A172 (cell line): ENCODE data around the gene CRYZL1. TPM values are rescaled to one million over a fixed set of nuclear protein-coding genes. Genes with fewer than 3 reads are reported as not detected.
"Not testable (repeated sequence)": the region's sequence is repeated elsewhere in the genome, so short reads cannot be mapped to it uniquely, and the experiment has no call there.

Experiments
- DNase-seq: peaks from one replicate; pipeline ENCODE4 v3.0.0-alpha.2; 2015; ENCODE audit warnings: low spot score
- total RNA-seq: library from RNA; depleted of rRNA; stranded (reverse); fragments of >200 nt; shearing (Covaris generic); gene quantifications from 2 replicates; pipeline ENCODE4 v1.2.3, GENCODE V29; 2014; rRNA removed

CRYZL1 gene
- 25.0 and 40.6 TPM in 2 replicates for total RNA-seq

DNA sequence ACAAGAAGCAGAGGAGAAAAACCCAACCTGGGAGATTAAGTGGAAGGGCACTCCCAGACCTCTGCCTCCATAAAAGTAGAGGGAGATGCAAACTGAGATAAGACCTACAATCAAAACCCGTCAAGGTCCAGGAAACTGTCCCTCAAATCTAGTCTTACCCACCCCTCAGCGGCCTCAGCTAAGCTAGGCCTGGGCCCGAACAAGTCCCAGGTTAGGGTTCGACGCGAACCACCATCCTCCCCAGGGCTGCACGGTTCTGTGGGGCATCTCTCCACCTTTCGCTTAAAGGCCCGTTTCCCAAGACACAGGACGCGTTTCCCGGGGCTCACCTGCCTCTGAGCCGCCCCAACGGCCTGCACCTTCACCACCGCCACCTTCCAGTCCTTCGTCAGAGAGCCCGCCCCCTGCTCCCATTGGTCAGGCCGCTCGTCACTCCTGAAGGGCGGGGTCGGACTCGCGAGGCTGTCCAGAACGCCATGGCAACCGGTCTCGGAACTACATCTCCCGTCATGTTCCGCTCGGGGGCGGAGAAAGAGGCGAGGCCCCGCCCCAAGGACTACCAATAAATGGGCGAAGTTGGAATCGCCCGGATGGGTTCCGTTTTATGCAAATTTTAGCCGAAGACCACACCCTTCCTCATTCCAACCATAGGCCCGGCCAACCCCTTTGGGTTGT, at the start of gene CRYZL1:
Gene CRYZL1, minus strand, starts transcription at position 390 of the 675 bp plus-strand sequence. CDS start 10,190 bp downstream, outside the sequence.
- DNase-seq: peak; percentile 100

DNA sequence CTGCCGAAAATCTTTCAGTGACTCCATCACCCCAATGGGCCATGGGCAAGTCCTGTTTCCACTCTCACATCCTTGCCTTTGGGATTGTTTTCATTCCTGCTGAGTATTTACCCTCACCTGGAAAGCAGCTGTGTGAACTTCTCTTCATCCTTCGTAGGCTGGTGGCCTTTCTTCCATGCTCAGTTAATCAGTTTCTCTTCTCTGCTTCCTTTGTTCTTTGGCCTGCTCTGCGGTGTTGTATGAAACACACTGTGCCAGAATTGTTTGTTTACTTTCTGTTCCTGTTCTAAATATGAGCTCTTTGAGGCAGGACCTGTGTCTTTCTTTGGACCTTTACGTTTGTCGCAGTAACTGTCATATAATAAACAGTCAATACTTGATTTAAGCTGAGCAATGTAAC, 49.3 kb upstream of the CRYZL1 start:
- no peak for DNase-seq

DNA sequence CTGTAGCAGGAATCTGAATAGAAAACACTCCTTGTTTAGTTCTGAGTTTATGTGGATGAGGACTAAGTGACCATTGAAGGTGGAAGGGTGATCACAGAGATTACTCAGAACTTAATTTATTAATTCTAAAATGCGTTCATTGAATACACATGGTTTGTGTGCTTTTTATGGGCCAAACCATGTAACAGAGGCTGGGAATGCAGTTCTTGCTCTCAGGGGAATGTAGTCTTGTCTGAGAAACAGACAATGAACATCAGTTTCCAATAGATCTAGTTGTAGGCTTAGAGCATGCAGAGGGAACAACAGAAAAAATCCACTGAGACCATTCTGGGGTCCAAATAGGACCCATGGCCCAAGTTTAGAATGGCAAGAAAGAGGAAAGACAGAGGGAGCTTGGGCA, 46.8 kb upstream of the CRYZL1 start:
- no peak for DNase-seq

DNA sequence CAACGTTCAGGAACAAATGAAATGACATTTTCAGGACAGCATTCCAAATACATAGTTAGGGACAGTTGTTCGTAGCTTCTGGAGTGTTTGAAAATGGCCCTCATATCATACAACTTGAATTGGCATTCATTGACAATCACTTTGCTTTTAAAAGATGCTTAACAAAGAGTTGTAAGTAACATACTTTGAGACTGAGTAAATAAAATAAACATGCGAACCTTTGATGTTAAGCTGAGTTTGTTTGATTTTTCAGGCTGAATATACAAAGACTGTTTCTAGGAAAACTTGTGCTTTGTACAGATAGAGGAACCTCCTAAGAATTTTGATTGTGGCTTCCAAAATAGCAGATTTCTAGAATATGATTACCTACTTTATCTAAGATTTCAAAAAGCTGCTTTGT, 46.1 kb upstream of the CRYZL1 start:
- no peak for DNase-seq

DNA sequence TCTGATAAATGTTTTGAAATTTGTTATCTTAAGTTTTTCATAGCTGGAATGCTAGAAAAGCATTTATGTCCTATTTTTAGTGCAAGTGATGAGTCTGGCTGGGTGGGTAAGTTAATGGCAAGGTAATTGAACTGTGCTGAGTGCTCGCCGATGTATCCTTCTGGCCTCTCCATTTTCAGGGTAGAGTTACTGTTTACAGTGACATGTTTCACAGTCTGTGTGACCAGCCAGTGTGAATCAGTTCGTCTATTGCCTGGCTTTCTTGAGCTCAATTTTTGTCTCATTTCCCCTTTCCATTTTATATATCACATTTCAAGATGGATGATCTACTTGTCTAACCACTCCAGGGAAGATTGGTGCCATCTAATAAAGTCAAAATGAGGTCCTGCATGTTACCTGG, 44.8 kb upstream of the CRYZL1 start:
- no peak for DNase-seq

DNA sequence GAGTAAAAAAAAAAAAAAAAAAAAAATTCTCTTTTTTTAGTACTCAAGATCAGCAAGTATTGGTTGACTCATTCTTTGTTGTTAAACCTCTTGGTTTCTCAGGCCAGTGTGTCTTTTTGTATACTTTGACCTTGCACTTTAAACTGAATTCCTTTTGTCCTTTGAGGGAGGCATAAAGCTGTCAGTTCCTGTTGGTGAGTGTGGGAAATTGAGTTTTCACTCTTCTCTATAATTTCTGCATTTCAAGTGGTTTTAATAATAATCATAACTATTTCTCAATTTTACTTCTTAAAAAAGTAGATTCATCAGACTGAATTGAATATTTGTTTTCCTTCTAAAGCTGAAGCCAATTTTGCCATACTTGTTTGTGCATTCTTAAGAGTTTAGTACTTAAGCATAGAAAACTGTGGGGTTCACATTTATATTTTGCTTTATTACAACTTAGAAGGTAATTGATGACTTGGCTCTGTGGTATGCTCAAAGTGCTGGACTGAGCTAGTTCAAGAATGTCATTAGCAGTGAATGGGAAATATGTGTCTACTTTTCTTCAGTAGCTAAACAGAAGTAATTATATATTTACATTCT, 44.2 kb upstream of the CRYZL1 start:
- peak; percentile 70 for DNase-seq

DNA sequence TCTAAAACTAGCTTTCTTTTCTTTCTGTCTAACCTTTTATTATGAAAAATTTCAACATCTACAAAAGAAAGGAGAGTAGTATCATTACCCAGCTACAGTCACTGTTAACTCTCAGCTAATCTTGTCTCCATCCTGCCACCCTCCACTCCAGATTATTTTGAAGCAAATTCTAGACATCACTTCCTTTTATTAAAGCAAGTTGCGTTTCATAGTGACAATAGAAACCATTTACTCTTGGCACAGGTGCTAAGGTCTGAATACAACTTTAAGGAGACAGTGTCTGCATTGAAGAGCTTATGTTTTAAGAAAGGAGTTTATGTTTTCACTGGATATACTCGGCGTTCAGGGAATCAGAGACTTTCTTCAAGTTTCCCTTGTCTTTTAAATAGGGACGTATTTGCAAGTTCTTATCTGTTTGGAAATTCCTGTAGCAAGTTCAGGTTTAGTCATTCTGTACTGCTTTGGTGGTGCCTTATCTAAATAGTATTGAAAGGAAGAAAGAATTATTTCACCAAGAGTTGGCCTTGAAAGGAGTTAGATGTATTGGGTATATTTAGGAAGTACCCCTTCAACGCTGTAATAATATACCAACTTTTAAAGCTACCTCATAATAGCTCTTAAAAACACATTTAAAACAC, 43.5 kb upstream of the CRYZL1 start:
- no peak for DNase-seq

DNA sequence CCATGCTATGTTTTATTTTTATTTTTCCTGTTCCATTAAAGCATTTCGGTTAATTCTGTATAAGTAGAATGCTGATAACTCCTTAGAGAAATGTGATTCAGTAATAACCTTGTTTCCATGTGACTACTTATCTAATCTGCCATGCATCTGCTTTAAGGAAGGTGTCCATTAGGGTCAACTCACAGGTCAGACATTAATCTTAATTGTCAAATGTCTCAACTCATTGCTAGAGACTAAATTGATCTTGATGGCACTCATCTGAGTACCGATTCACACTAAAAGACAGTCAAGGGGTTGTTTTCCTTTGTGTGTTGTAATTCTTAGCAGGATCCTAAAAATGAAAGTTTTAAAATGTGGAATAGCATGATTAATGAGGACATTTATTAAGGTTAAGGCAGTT, 42.5 kb upstream of the CRYZL1 start:
- DNase-seq: no peak

DNA sequence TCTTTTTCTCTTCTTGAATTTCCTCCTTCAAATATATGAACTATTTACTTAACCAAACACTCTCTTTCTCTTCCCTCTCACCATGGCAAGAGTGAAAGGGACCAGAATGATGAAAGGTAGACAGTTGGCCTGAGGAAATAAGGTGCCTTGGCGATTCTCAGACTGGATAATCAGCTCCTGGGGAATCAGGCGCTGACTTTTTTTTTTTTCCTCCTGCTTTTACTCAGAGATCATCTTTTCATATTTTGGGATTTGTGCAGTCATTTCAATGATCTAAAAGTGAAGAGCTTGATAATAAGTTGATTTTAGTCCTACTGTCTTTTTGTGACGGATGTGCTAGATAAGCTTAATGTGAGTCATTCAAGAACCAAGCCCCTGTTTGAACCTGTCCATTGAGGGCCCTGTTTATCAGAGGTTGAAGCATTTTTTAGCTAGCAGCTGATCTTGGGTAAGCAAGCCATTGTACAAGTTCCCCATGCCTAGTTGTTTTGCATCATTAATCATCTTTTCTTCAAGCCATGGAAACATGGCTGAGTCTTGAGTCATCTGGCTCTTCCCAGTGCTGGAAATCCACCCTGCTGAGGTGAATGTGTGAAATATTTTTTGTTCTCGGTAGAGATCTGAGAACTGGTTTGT, 41.6 kb upstream of the CRYZL1 start:
- peak; percentile 99 for DNase-seq

DNA sequence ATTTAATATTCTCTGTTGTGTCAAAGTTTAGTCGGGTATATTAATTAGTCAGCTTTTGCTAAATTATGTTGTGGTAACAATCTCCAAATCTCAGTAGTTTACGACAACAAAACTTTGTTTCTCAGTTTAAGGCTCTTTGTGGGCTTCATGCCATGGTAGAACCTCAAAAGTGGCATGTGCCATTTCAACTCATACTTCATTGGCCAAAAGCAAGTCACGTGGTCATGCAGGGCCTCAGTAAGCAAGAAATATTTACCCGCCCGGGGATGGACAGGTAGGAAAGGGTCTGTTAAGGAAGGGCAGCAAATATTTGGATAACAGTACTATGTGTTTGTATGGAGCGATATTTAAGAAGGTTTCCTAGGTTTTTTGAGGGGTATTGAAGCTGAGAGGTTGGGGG, 39.3 kb upstream of the CRYZL1 start:
- no peak for DNase-seq

DNA sequence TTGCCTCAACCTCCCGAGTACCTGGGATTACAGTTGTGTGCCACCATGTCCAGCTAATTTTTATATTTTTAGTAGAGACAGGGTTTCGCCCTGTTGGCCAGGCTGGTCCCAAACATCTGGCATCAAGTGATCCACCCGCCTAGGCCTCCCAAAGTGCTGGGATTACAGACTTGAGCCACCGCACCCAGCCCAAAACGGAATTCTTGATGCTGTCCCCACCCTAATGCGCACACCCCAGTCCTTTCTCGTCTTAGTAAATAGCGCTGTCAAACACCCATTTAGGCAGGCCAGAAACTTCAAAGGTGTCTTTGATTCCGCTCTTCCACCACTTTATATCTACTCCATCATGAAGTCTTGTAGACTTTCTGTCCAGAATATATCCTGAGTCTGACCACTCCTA, 35.9 kb upstream of the CRYZL1 start:
- no peak for DNase-seq

DNA sequence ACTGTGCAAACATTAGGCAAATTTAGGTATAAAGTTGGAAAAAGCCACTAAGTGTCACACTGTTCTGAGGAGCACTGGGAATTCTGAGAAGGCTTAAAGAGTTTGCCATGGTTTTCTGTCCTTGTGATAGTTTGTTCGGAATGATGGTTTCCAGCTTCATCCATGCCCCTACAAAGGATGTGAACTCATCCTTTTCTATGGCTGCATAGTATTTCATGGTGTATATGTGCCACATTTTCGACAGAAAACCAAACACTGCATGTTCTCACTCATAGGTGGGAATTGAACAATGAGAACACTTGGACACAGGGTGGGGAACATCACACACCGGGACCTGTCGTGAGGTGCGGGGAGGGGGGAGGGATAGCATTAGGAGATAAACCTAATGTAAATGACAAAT, 35.1 kb upstream of the CRYZL1 start:
- DNase-seq: not testable (repeated sequence)

DNA sequence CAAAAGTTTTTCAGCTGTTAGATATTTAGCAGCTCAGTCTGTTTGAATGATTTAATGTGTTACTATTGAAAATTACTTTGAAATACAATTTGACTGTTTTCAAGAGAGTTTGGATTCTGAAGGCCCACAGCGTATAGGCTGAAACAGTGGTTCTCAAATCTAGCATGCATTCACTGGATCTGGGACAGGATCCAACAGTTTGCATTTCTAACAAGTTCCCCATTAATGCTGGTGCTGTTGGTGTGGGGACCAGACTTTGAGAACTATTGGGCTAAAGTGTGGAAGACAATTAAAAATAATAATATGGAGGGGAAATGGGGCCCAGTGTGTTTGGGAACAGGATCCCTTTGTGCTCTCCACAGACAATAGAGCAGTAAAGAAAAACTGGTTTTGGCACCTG, 32.7 kb upstream of the CRYZL1 start:
- no peak for DNase-seq

DNA sequence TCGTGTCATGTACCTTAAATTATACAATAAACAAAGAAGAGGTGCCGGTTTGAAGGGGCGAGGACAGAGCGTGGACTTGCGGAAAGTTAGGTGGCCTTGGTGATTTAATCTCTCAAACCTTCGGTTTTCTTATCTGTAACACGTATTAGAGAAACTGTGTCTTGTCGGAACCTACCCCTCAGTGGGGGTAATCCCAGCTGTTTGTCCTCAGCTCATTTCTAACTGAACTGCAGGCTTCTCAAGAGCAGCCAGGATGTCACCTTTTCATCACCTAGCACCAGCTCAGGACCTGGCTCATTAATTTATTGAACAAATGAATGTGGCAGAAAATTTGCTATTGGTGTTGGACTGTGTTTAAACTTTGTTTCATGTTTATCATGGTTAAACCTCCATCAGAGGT, 31.9 kb upstream of the CRYZL1 start:
- no peak for DNase-seq

DNA sequence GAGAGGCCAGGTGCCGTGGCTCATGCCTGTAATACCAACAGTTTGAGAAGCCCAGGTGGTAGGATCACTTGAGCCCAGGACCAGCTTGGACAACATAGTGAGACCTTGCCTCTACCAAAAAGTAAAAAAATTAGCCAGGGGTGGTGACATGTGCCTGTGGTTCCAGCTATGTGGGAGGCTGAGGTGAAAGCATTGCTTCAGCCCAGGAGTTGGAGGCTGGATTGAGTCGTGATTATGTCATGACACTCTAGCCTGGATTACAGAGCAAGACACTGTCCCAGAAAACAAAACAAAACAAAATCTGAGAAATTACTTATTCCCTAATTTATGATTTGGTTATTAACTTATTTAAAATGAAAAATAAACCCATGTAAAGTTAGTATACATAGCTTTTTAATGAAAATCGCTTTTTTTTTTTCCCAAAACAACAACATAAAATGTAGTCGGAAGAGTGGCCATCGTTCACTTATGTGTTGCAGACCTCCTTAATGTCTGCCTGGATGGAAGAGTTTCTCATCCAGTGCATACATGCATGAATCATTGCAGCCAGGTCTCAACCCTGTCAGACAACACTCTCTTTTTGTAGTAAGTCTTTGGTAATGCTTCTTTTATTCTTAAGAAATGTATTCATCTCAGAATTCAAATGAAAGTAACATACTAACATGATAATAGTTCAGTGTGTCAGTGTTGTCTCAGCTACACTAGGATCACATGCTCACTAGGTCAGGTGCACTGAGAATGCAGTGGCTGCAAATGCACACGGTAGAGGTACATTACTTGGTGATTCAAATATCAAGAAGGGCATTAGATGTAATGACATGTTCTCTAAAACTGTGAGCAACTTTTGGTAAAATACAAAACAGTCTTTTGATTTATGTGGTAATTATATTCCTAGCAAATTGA, 28.8 kb upstream of the CRYZL1 start:
- DNase-seq: no peak

DNA sequence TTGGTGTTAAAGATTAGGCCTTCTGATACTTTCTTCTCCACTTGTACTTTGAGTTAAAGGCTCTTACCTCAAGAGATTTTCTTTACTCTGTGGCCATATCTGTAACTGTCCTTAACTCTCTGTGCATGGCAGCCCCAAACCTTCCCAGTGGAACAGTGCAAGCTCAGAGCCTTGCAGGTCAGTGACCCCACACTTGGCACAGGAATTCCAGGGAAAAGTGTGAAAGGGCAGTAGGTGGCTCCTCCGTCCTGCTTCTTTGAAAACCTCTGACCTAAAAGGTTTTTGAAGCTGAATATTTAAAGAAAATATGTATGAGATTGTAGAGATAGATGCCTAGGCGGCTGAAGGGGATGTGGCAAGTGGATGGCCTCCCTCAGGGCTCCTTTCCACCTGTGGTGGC, 27.1 kb upstream of the CRYZL1 start:
- DNase-seq: no peak

DNA sequence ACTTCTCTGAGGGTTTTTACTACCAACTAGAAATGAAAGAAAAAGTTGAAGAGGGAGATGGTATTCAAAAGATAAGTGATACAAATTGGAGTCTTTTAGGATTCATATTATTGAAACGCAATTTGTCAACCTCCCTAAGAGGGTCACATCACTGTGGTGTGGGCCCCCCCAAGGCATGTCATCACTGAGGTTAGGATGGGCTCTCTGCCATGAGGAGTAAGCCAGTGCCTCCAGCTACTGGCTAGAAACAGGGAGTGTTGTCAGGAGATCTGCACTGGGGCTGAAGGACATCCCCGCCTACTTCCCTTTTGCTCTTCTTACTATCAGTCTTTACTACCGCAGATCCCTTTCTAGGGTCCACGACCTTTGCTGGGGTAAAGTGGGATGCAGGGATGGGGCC, 26.6 kb upstream of the CRYZL1 start:
- DNase-seq: no peak

DNA sequence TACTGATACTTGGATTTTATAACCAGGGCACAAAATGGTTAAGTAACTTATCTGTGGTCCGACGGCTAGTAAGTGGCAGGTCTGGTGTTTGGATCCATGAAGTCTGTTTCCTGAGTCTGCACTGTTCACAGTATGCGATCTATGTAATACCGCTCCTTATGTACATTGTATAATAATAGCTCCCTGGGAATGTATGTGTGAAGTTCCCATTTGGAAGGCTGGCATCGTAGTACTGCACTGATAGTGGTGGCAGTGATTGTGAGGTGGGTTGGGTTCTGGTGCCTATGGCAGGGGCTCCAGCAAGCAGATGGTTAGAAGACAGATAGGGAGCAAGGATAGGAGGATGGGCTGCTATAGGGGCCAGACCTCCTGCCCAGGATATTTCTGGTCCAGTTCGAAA, 26.1 kb upstream of the CRYZL1 start:
- DNase-seq: no peak

DNA sequence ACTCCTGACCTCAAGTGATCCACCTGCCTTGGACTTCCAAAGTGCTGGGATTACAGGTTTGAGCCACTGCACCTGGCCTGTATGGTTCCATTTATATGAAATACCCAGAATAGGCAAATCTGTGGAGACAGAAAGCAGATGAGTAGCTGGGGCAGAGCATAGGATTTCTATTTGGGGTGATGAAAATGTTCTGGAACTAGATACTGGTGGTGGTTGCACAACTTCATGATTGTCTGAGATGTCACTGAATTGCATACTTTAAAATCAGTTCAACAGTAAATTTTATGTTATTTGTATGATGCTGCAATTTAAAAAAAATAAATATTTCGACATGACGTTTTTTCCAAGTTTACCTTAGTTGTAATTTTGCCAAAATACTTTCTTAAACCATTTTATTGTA, 24.6 kb upstream of the CRYZL1 start:
- DNase-seq: no peak

DNA sequence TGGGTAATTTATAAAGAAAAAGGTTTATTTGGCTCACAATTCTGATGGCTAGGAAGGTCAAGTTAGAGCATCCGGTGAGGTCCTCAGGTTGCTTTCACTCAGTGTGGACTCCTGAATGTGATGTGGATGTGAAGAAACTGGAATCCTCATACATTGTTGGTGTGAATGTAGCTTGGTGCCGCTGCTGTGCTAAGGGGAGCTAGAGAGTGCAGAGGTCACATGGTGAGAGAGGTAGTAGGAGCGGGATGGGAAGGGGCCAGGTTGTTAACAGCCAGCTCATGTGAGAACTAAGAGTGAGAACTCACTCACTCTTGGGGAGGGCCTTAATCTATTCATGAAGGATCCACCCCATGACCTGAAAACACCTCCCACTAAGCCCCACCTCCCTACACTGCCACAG, 22.6 kb upstream of the CRYZL1 start:
- DNase-seq: no peak

DNA sequence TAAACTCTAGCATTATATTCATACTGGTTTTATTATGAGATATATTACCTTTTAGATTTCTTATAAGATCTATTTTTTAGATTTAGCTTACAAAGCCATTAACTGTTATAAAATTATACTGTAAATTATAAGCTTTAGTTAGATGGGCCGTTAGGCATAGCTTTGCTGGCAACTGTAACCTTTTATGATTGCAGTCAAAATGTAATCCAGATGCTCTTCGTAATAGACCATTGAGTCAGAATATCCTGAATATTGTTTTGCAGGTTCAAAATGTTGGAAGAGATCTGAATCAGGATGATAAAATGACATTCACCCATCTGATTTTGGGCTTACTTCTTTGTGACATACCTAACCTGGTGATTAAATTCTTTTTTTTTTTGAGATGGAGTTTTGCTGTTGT, 21.7 kb upstream of the CRYZL1 start:
- no peak for DNase-seq

DNA sequence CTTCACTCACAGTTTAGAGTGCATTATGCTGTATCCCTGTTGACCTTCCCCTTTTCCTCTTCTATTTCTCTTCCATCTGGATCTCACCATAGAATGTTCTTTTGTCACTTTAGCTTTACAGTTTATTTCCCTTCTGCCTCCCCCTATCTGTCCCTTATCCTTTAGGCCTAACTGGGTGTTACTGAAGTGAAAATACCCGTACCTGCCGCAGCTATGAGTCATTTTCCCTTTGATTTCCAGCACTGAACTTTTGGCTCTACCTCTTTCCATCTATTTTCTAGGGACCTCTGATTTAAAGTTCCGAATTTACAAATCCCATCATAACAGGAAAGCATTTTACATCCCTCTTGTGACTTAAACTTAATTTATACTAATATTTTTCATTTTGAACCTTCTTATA, 20.5 kb upstream of the CRYZL1 start:
- DNase-seq: no peak
